HL-60 (cell line): ENCODE results near the gene CDH23.

Source experiments
- CTCF ChIP-seq: IDR thresholded peaks from one replicate; pipeline ENCODE4 v1.5.1; 2011; ENCODE audit warnings: low read length, control low read depth, inconsistent platforms; ENCODE audit not compliant: insufficient read depth
- GABPA ChIP-seq: IDR thresholded peaks from 2 replicates; pipeline ENCODE4 v1.6.1; 2012; ENCODE audit warnings: low read depth
- POLR2AphosphoS5 ChIP-seq: IDR thresholded peaks from 2 replicates; pipeline ENCODE4 v1.6.1; 2012; ENCODE audit warnings: low read depth
- REST ChIP-seq: IDR thresholded peaks from 2 replicates; pipeline ENCODE4 v1.6.1; 2012; ENCODE audit warnings: low read depth; ENCODE audit not compliant: insufficient replicate concordance
- SPI1 ChIP-seq: IDR thresholded peaks from 2 replicates; pipeline ENCODE4 v1.6.1; 2012; ENCODE audit warnings: low read depth, mild to moderate bottlenecking, borderline replicate concordance

- TF ChIP-seq CTCF (no peak), GABPA (no peak), POLR2AphosphoS5 (no peak), REST (no peak), SPI1 (no peak)
These were observed 285.3 kb downstream of the CDH23 start for GRCh38 chr10:71681977-71682376.
